DOHH2 (cell line): Measurements from ENCODE around the gene OCA2.

Experiments used
- EZH2phosphoT487 ChIP-seq: fragments of 200-600 bp; sonication (generic); IDR thresholded peaks from 2 replicates; pipeline ENCODE4 v1.6.1; 2017; ENCODE audit warnings: borderline replicate concordance, mild to moderate bottlenecking, antibody characterized with exemption, low read length, moderate library complexity, mixed read lengths
- TF ChIP-seq, protein P1 (sequence below): fragments of 200-600 bp; sonication (generic); IDR thresholded peaks from one replicate; pipeline ENCODE4 v1.5.1; 2014; ENCODE audit warnings: antibody characterized with exemption, mild to moderate bottlenecking, low read depth, low read length; ENCODE audit not compliant: poor library complexity, severe bottlenecking

DNA sequence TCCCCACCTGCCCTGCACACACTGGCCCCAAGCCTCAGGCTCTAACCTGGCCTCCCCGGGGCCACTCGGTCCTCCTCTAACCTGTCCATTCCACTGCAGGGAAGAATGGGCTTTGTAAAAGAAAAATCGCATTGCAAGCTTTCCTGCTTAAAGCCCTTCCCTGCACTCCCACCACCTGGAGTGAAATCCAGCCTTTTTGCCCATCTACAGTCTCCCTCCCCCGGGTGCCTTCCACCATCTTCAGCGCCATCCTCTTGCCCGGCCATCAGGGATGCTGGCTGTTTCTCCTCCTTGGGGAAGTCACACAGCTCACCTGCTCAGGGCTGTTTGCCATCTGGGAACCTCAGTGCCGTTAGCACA lies 266.9 kb downstream of the OCA2 start:
- TF ChIP-seq, protein P1, sequence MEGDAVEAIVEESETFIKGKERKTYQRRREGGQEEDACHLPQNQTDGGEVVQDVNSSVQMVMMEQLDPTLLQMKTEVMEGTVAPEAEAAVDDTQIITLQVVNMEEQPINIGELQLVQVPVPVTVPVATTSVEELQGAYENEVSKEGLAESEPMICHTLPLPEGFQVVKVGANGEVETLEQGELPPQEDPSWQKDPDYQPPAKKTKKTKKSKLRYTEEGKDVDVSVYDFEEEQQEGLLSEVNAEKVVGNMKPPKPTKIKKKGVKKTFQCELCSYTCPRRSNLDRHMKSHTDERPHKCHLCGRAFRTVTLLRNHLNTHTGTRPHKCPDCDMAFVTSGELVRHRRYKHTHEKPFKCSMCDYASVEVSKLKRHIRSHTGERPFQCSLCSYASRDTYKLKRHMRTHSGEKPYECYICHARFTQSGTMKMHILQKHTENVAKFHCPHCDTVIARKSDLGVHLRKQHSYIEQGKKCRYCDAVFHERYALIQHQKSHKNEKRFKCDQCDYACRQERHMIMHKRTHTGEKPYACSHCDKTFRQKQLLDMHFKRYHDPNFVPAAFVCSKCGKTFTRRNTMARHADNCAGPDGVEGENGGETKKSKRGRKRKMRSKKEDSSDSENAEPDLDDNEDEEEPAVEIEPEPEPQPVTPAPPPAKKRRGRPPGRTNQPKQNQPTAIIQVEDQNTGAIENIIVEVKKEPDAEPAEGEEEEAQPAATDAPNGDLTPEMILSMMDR, result no peak
- TF ChIP-seq EZH2phosphoT487, result no peak
